NOMO-1 treated with DMSO at 0.1 percent for 48 hours (cell line): ENCODE measurements around the gene SF3B2.
"Not testable (repeated sequence)": the region's sequence is repeated elsewhere in the genome, so short reads cannot be mapped to it uniquely, and the experiment has no call there.

Experiments
- DNase-seq: peaks from one replicate; lab custom pipeline; 2025; ENCODE audit not compliant: unreplicated experiment; lab: John Stamatoyannopoulos, UW

Gene SF3B2

DNA sequence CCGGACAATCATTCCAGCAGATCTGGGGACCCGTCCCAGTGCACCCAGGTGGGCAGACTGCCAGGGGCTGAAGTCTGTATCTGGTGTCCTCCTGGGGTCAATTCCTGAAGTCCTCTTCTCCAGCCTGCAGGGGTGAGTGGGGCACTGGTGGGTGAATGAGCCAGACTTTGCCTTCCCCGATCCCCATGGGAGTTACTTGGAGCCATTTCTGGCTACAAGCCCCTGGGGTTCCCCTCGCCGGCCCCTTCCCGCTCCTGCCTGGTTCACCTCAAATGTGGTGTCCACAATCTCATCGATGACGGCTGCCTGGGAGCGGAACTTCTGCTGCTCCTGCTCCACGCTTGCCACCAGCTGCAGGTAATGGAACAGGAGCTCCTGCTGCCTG, 35.4 kb upstream of the SF3B2 start:
- no peak for DNase-seq

- no peak for DNase-seq
Observed at GRCh38 chr11:66017321-66017720, 34.8 kb upstream of the SF3B2 start.

GRCh38 chr11:66020212-66020611, 32.0 kb upstream of the SF3B2 start:
- DNase-seq, result no peak

DNA sequence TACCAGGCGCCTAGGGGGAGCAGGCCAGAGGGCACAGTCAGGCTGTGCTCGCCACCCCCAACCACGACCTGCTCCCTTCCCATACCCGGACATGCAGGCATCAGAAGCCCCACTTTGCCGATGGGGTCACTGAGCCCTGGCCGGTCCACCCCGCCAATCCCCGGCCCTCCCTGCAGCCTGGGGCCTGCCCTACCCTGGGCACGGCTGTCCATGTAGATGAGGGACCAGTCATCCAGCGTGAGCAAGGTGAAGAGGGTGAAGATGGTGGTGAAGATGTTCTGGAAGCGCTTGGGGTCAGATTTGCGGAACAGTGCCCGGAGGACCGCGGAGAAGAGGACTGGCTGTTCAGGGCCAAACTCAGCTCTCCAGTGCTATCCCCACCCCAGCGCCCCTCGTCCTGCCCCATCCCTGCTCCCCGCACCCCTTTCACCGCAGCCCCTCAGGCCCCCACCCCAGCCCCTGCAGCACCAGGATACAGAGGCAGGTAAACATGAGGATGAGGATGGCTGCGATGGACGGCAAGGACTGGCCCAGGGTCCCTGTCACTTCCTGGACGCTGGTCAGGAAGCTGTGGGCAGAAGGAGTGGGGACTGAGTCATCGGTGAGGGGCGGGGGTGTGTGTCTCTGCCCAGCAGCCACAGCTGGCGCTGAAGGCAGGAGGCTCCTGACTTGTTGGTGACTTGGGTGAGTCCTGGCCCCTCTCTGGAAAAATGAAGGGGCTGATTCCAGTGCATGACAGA, 31.4 kb upstream of the SF3B2 start:
- peak; percentile 68 for DNase-seq

GRCh38 chr11:66022401-66023185, 29.6 kb upstream of the SF3B2 start:
- DNase-seq, result peak; percentile 44

DNA sequence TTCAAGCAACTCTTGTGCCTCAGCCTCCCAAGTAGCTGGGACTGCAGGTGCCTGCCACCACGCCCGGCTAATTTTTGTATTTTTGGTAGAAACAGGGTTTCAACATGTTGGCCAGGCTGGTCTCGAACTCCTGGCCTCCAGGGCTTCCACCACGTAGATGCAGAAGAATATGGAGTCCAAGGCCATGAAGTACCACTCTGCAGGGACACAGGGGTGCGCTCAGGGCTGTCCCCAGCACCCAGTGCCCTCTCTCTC, 29.1 kb upstream of the SF3B2 start:
- DNase-seq, result not testable (repeated sequence)

- DNase-seq, result no peak
Observed at GRCh38 chr11:66026017-66026529, 26.1 kb upstream of the SF3B2 start, which contains the start of gene CATSPER1. CATSPER1 (minus strand) TSS chr11:66026479; CDS start chr11:66026379, 100 bp downstream.

DNA sequence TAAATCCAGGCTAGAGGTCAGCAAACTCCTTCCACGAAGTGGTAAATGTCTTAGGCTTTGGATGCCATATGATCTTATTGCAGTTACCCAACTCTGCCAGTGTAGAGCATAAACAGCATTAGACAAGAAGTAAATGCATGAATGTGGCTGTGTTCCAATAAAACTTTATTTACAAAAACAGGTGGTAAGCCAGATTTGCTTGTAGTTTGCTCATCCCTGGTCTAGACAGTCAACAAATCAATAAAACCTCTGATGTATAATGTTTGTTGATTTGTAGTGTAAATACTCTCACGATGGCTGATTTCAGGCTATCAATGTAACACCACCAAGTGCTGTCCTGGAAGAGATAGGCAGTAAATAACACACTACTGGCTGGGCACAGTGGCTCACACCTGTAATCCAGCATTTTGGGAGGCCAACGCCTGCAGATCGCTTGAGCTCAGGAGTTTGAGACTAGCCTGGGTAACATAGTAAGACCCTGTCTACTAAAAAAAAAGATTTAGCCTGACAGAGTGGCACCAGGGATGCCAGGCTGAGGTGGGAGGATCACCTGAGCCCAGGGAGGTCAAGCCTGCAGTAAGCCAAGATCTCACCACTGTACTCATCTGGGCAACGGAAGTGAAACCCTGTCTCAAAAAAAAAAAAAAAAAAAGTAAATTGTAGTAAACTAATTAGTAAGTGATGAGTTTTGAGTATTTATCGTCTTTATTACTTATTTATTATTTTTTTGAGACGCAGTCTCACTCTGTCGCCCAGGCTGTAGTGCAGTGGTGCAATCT, 19.0 kb upstream of the SF3B2 start:
- no peak for DNase-seq

- DNase-seq, result no peak
Observed at GRCh38 chr11:66035653-66036333, 16.4 kb upstream of the SF3B2 start.

DNA sequence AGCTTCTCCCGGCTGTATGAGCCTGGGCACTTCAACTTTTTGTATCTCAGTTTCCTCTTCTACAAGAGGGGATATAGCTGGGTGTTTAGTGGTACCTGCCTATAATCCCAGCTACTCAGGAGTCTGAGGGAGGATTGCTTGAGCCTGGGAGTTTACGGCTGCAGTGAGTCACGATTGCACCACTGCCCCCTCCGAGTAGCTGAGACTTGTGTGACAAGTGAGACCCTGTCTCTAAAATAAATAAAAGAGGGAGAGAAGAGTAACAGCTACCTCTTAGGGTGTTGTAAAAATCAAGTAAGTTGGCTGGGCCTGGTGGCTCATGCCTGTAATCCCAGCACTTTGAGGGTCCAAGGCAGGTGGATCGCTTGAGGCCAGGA, 15.8 kb upstream of the SF3B2 start:
- DNase-seq, result no peak

- no peak for DNase-seq
Observed at GRCh38 chr11:66037327-66037726, 14.8 kb upstream of the SF3B2 start.

GRCh38 chr11:66039765-66040164, 12.4 kb upstream of the SF3B2 start:
- DNase-seq, result no peak

DNA sequence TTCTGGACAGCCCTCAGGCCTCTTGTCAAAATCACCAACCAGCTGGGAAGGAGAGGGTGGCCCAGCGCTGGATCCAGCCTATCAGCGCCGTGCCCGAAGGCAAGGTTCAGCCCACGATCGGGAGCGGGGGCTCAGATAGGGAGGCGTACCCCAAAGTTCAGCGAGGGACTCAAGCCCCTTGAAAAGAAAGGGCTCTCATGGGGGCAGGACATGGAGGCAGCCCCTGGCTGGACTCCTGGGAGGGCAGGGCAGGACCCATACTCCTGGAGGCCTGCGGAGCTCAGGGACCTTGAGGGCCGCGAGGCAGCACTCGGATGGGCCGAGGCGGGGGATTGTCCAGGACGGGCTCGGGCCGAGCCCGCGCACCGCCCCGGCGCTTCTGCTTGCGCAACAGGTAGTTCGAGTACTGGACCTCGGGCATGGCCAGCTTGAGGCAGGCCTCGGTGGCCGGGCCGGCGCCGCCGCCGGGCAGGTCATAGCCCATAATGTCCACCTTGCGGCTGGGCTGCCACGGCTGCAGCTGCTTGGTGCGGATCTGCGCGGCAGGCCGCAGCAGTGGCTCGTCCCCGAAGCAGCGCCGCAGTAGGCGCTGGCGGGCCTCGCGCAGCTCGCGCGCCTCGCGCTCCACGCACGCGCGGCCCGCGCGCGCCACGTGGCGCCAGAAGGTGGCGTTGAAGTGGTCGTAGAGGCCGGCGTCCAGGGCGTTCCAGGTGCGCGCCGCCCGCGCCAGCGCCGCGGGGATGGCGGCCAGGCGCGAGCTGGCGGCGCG, 9.8 kb upstream of the SF3B2 start:
- no peak for DNase-seq

GRCh38 chr11:66042996-66043906, 8.9 kb upstream of the SF3B2 start:
- DNase-seq, result no peak

- no peak for DNase-seq
Observed at GRCh38 chr11:66044757-66045156, 7.4 kb upstream of the SF3B2 start.

DNA sequence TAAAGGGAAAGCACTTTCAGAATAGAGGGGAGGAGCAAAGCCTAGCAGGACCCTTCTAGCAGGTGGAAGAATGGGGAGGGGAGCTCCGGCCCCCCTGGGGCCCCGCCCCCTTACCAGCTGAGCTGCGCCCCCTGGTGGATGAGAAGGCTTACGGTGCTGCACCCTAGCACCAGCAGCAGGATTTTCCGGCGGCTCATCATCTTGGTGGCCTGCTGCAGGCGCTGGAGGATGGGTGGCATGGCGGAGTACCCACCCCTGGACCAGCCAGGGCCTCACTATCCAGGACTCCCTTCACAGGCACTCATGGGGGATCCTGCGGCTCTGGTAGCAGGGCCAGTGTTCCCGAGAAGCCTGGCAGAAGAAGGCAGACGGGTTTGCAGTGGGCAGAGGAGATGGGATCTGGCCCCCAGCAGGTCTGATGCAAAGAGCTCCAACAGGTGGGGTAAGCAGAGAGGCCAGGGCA, 7.0 kb upstream of the SF3B2 start:
- DNase-seq, result peak; percentile 68

- DNase-seq, result no peak
Observed at GRCh38 chr11:66046901-66047300, 5.3 kb upstream of the SF3B2 start.

- DNase-seq, result no peak
Observed at GRCh38 chr11:66047541-66048365, 4.4 kb upstream of the SF3B2 start.
